DOHH2 (cell line): ENCODE results near the gene LIPC.

Source experiments
- EZH2phosphoT487 ChIP-seq: fragments of 200-600 bp; sonication (generic); IDR thresholded peaks from 2 replicates; pipeline ENCODE4 v1.6.1; 2017; ENCODE audit warnings: borderline replicate concordance, mild to moderate bottlenecking, antibody characterized with exemption, low read length, moderate library complexity, mixed read lengths
- TF ChIP-seq, protein P1 (sequence below): fragments of 200-600 bp; sonication (generic); IDR thresholded peaks from one replicate; pipeline ENCODE4 v1.5.1; 2014; ENCODE audit warnings: antibody characterized with exemption, mild to moderate bottlenecking, low read depth, low read length; ENCODE audit not compliant: poor library complexity, severe bottlenecking

DNA sequence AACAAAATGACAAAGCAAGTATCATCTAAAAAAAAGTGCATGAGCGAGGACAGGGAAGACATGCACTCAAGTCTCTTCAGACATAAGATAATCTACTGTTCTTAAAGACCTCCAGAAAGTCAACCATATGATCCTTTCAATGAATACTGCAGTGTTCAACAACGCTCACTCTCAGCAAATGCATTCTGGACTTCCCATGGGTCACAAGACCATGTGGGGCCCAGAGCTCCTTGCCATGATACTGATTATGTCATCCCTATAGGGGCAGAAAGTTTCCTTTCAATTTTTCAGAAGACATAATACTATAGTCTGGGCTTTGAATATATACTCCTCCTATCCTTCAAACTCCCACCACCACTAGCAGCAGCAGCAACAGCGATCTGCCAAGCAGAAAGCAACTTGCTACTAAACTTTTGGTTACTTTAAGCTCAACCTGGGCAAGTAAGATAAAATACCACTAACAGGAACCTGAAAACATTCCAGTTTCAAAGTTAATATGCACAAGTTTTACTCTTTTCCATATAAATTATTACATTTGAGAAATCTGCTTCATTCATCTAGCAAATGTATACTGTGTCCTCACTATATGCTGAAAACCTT lies 174.2 kb downstream of the LIPC start:
- TF ChIP-seq, protein P1, sequence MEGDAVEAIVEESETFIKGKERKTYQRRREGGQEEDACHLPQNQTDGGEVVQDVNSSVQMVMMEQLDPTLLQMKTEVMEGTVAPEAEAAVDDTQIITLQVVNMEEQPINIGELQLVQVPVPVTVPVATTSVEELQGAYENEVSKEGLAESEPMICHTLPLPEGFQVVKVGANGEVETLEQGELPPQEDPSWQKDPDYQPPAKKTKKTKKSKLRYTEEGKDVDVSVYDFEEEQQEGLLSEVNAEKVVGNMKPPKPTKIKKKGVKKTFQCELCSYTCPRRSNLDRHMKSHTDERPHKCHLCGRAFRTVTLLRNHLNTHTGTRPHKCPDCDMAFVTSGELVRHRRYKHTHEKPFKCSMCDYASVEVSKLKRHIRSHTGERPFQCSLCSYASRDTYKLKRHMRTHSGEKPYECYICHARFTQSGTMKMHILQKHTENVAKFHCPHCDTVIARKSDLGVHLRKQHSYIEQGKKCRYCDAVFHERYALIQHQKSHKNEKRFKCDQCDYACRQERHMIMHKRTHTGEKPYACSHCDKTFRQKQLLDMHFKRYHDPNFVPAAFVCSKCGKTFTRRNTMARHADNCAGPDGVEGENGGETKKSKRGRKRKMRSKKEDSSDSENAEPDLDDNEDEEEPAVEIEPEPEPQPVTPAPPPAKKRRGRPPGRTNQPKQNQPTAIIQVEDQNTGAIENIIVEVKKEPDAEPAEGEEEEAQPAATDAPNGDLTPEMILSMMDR = no peak
- TF ChIP-seq EZH2phosphoT487 = no peak
